CD4-positive, alpha-beta T cell treated with Interleukin-15 for 1 hour (primary cell): Measurements from ENCODE around the gene NTRK2.

Source experiments
- DNase-seq: peaks from one replicate; pipeline ENCODE4 v3.0.0-alpha.2; 2020

NTRK2 gene

GRCh38 chr9:84949971-84950370 lies 280.4 kb downstream of the NTRK2 start:
- DNase-seq: no peak

- DNase-seq: no peak
Observed at GRCh38 chr9:84950879-84951811, 281.6 kb downstream of the NTRK2 start.

- DNase-seq: no peak
Observed at GRCh38 chr9:84953252-84953773, 283.8 kb downstream of the NTRK2 start.

- DNase-seq: no peak
Observed at GRCh38 chr9:84953797-84954705, 284.5 kb downstream of the NTRK2 start.

- DNase-seq: no peak
Observed at GRCh38 chr9:84955155-84955554, 285.6 kb downstream of the NTRK2 start.

GRCh38 chr9:84955971-84956370 lies 286.4 kb downstream of the NTRK2 start:
- DNase-seq: no peak

GRCh38 chr9:84959339-84959738 lies 289.8 kb downstream of the NTRK2 start:
- no peak for DNase-seq

GRCh38 chr9:84966876-84967830 lies 297.6 kb downstream of the NTRK2 start:
- DNase-seq: no peak

GRCh38 chr9:84969084-84969483 lies 299.6 kb downstream of the NTRK2 start:
- DNase-seq: no peak

GRCh38 chr9:84969736-84970135 lies 300.2 kb downstream of the NTRK2 start:
- no peak for DNase-seq

- no peak for DNase-seq
Observed at GRCh38 chr9:84970432-84970831, 300.9 kb downstream of the NTRK2 start.

- DNase-seq: no peak
Observed at GRCh38 chr9:84971571-84971970, 302.0 kb downstream of the NTRK2 start.

- no peak for DNase-seq
Observed at GRCh38 chr9:84974258-84974657, 304.7 kb downstream of the NTRK2 start.

- no peak for DNase-seq
Observed at GRCh38 chr9:84974855-84975254, 305.3 kb downstream of the NTRK2 start.

- no peak for DNase-seq
Observed at GRCh38 chr9:84975926-84976325, 306.4 kb downstream of the NTRK2 start.

GRCh38 chr9:84978661-84979060 lies 309.1 kb downstream of the NTRK2 start:
- no peak for DNase-seq

- no peak for DNase-seq
Observed at GRCh38 chr9:84983749-84984148, 314.2 kb downstream of the NTRK2 start.

GRCh38 chr9:84988621-84989020 lies 319.1 kb downstream of the NTRK2 start:
- no peak for DNase-seq

- DNase-seq: no peak
Observed at GRCh38 chr9:84990416-84990815, 320.9 kb downstream of the NTRK2 start.

- no peak for DNase-seq
Observed at GRCh38 chr9:84990850-84991513, 321.5 kb downstream of the NTRK2 start.

GRCh38 chr9:84991514-84991870 lies 322.0 kb downstream of the NTRK2 start:
- no peak for DNase-seq

- DNase-seq: no peak
Observed at GRCh38 chr9:84992381-84992780, 322.9 kb downstream of the NTRK2 start.
